Inferior parietal cortex (tissue), 1 donor: Measurements from ENCODE around the gene STX8.
A peak's percentile ranks its signal among the peaks of the same experiment; 100 is the strongest.
"Not testable (repeated sequence)": the region's sequence is repeated elsewhere in the genome, so short reads cannot be mapped to it uniquely, and the experiment has no call there.

Source experiments
- DNase-seq: peaks from one replicate; pipeline ENCODE4 v3.0.0-alpha.2; 2016; ENCODE audit errors: extremely low spot score

STX8 gene, protein sequence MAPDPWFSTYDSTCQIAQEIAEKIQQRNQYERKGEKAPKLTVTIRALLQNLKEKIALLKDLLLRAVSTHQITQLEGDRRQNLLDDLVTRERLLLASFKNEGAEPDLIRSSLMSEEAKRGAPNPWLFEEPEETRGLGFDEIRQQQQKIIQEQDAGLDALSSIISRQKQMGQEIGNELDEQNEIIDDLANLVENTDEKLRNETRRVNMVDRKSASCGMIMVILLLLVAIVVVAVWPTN

GRCh38 chr17:9575381-9576101, at the start of gene STX8:
STX8 (minus strand) TSS chr17:9575820; CDS start chr17:9575808, 12 bp downstream.
- DNase-seq: peak; percentile 78

DNA sequence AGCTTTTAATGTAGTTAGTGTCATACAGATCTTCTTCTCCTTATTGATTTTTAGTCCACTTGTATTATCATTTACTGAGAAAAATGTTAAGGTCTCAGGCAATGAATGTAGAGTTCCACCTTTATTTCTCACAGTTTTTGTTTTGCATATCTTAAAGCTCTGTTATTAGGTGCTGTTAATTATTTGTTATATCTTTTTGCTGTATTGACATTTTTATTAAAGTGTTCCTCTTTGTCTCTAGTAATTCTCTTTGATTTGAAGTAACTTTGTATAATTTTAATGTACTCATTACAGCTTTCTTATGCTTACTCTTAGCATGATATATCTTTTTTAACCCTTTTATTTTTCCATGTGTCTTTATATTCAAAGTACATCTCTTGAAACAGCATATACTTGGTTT, 47.3 kb upstream of the STX8 start:
- no peak for DNase-seq

DNA sequence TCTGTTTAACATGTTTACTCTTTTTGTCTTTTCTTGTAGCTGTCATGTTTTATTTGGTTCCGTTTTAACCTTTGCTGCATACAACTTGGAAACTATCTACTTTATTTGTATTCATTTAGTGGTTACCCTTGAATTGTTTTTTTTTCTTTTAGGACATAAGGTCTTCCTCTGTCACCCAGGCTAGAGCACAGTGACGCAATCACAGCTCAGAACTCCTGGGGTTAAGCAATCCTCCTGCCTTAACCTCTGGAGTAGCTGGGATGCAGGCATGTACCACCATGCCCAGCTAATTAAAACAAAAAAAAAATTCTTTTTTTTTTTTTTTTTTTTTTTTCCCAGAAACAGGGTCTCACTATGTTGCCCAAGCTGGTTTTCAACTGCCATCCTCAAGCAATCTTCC, 39.9 kb upstream of the STX8 start:
- no peak for DNase-seq

DNA sequence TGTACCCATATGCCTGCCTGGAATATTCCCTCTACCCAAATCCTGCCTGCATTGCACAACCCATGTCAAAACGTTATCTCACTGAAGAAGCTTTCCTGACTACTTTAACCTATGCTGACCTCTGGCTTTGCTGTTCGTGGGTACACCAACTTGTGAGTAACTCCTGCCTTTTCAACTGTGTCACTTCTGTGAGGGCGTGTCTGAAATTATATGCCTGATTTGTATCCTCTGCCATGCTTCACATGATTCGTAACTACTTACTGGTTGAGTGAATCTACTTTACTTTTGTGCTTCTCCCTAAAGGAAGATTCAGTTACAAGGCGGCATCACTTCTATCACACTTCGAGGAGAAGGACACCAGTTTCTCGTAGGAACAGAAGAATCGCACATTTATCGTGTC, 36.4 kb upstream of the STX8 start:
- DNase-seq: no peak

- no peak for DNase-seq
Observed at GRCh38 chr17:9611557-9611956, 35.9 kb upstream of the STX8 start.

GRCh38 chr17:9607058-9607457, 31.4 kb upstream of the STX8 start:
- DNase-seq: not testable (repeated sequence)

DNA sequence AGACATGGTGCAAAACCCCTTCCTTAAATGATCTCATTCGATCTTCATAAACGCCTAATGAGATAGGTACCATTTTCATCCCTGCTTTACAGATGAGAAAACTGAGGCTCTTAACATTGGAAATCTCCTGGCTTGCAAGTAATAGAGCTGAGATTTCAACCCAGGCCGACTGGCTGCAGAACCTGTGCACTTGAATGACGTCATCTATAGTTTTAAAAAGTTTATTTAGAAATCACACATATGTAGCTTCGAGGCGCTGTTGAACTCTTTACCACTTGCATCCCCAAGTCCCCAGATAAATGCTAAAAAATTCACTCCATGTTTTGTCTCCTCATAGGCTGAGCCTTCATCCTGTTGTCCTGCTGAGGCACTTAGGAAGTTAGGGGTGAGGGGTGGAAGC, 30.8 kb upstream of the STX8 start:
- DNase-seq: no peak

DNA sequence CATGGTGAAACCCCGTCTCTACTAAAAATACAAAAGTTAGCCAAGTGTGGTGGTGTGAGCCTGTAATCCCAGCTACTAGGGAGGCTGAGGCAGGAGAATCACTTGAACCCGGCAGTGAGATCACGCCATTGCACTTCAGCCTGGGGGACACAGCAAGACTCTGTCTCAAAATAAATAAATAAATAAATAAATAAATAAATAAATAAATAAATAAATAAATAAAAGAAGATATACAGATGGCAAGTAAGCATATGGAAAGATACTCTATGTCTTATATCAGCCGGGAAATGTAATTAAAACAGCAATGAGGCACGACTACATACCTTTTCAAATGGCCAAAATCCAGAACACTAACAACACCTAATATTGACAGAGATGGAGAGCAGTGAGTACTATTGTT, 29.0 kb upstream of the STX8 start:
- not testable (repeated sequence) for DNase-seq

DNA sequence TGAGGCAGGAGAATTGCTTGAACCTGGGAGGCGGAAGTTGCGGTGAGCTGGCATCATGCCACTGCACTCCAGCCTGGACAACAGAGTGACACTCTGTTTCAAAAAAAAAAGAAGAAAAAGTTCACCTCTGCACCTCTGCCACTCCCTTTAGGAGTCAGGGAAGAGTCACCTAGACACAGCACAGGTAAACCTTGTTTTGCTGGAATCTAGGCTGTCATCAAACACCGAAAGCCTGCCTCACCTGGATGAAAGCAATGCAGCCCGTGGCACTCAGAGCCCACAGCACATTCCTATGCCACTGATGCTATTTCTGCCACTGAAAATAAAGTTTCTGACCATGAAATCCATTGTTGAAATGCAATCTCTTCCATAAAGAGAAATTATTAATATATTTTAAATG, 23.0 kb upstream of the STX8 start:
- no peak for DNase-seq

- DNase-seq: not testable (repeated sequence)
Observed at GRCh38 chr17:9597638-9598037, 22.0 kb upstream of the STX8 start.

GRCh38 chr17:9594065-9594464, 18.4 kb upstream of the STX8 start:
- DNase-seq: no peak

DNA sequence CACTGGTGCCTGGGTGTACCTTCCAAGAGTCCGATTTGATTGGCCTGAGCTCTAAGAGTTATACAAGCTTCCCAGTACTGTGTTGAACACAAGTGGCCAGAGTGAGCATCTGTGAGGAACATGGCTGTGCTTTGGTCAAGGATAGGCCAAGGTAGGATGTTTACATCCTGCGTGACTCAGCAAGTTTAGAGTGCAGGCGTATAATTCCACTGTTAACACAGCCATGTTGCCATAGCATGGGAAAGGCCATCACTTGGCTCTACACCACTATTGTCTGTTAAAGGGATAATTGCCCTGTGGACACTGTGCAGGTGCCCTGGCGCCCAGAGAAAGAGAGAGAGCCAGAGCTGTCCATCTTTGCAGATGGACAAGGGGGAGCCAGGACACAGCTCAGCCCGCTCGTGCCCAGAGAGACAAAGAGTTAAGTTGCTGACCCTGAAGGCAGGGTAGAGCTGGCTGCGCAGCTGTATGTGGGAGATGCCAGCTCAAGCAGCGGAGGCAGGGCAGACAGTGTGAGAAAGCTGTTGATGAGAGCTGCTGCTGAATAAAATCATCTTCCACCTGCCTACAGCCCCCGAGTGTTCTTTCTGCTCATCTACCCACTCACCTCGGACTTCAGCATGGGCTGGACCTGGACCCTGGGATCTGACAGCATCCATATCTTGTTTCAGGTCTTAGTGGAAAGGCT, 12.5 kb upstream of the STX8 start:
- DNase-seq: no peak

GRCh38 chr17:9577373-9577709, 1.7 kb upstream of the STX8 start:
- no peak for DNase-seq

DNA sequence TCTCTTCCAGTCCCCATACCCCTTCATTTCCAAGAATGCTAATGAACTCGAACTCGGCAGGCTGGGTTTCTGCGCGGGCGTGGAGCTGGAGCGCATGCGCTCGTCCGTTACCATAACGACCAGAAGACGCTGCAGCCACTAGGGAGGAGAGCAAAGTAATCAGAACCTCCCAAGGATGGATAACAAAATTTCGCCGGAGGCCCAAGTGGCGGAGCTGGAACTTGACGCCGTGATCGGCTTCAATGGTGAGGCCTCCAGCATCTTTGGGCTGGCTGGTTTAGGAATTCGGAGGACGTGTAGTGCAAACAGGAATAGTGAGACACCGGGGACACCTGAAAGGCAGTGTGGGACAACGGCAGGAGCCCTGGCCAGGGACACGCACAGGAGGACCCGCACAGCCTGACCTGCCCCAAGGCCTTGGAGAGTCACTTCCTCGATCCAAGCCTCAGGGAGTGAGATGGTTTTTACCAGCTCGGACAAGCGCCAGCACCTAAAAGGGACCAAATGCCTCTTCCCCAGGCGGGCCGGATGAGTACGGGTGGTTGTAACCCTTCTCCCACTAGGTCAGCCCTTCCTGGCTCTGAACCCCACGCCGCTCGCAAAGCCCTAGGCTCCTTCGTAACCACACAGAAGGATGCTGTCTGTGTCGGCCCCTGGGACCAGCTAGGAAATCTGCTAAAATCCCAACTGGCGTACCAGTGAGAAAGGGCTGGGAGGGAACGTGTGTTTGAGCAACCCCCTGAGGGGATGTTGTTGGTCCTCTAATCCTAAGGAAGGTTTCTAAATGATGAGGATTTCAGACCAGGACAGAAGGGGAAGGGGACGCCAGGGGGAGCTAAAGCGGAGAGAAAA, 1.1 kb upstream of the STX8 start, which contains the start of gene CFAP52:
Gene CFAP52, plus strand, starts transcription at position 122 of the 852 bp plus-strand sequence. Its CDS starts 54 bp downstream, at position 176.
- DNase-seq: peak; percentile 80

- no peak for DNase-seq
Observed at GRCh38 chr17:9571201-9571600, 4.4 kb downstream of the STX8 start.

- DNase-seq: no peak
Observed at GRCh38 chr17:9568957-9569588, 6.5 kb downstream of the STX8 start.

DNA sequence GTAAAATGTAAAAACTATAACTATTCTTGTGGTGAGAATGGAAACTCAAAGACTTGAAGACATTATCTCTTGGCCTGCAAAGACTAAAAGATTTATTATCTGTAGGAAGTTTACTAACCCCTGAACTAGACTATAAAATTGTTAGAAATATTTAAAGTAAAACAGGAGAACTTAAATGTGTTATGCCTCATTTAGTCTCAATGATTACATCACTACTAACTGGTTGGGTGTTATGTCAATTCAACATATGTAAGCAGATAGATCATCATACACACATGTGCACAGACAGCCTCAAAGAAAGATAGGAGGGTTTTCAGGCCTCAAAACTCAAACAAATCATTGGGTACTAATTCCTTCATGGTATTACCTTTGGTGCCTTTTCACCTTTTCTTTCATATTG, 7.6 kb downstream of the STX8 start:
- DNase-seq: no peak

DNA sequence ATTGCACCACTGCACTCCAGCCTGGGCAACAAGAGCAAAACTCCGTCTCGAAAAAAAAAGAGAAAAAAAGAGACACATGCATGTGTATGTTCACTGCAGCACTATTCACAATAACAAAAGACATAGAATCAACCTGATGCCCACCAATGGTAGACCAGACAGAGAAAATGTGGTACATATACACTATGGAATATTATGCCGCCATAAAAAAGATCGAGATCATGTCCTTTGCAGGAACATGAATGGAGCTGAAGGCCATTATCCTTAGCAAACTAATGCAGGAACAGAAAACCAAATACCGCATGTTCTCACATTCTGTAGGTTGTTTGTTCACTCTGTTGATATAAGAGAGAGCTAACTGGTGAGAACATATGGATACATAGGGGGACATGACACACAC, 8.9 kb downstream of the STX8 start:
- DNase-seq: not testable (repeated sequence)

DNA sequence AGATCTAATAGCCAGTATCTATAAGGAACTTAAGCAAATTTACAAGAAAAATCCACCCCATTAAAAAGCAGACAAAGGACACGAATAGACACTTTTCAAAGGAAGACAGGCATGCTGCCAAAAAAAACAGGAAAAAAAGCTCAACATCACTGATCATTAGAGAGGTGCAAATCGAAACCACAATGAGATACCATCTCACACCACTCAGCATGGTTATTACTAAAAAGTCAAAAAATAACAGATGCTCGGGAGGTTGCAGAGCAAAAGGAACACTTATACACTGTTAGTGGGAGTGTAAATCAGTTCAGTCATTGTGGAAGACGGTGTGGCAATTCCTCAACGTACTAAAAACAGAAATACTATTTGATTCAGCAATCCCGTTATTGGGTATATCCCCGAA, 9.6 kb downstream of the STX8 start:
- DNase-seq: no peak

GRCh38 chr17:9564104-9564503, 11.5 kb downstream of the STX8 start:
- DNase-seq: no peak

GRCh38 chr17:9557857-9558256, 17.8 kb downstream of the STX8 start:
- DNase-seq: no peak
